Vagina (tissue), 2 donors: ENCODE data around the gene CPVL. TPM values are rescaled to one million over a fixed set of nuclear protein-coding genes. Genes with fewer than 3 reads are reported as not detected.

Experiments used
- DNase-seq, 2 donors: peaks; one replicate each; pipeline ENCODE4 v3.0.0-alpha.2; 2017; ENCODE audit errors: extremely low spot score in 2 of 2
- H3K27ac ChIP-seq: fragments of 200-600 bp; sonication (generic); one replicate; pipeline ENCODE4 v1.5.1; 2019
- H3K27me3 ChIP-seq: fragments of 200-600 bp; sonication (generic); one replicate; pipeline ENCODE4 v1.5.1; 2019
- H3K36me3 ChIP-seq, 2 donors: fragments of 200-600 bp; sonication (generic); one replicate each; pipeline ENCODE4 v1.5.1; 2017 to 2019
- H3K4me1 ChIP-seq: fragments of 200-600 bp; sonication (generic); one replicate; pipeline ENCODE4 v1.5.1; 2019
- H3K4me3 ChIP-seq, 2 donors: fragments of 200-600 bp; sonication (generic); 1 replicate in 1 of 2; 2 replicates in 1 of 2; pipeline ENCODE4 v1.5.1; 2016 to 2019
- H3K9me3 ChIP-seq: fragments of 200-600 bp; sonication (generic); one replicate; pipeline ENCODE4 v1.5.1; 2019
- POLR2A ChIP-seq, 2 donors: fragments of 450-650 bp; IDR thresholded peaks; one replicate each; pipeline ENCODE4 v1.6.1; 2017; ENCODE audit warnings: antibody characterized with exemption in 2 of 2, mild to moderate bottlenecking in 2 of 2, moderate library complexity in 2 of 2
- POLR2AphosphoS5 ChIP-seq, 2 donors: sonication (generic); formaldehyde crosslinking; IDR thresholded peaks; one replicate each; pipeline ENCODE4 v1.9.0; 2017; ENCODE audit warnings: antibody characterized with exemption in 2 of 2, mild to moderate bottlenecking in 2 of 2, low read depth in 1 of 2; ENCODE audit not compliant: insufficient read depth in 1 of 2
- intact Hi-C: fragments of 100-400 bp; cut with DNase I; formaldehyde crosslinking; loops from one replicate; pipeline ENCODE4 v1.15.1; 2023
- total RNA-seq: library from RNA; depleted of rRNA; stranded (reverse); fragments of >200 nt; gene quantifications from one replicate; pipeline ENCODE4 v1.2.3, GENCODE V29; 2016
- TF ChIP-seq, protein P1 (sequence below), 3 experiments: fragments of 450-650 bp in 2 of 3; fragments of 200-600 bp in 1 of 3; sonication (generic) in 1 of 3; IDR thresholded peaks; one replicate each; pipeline ENCODE4 v1.5.1; 2017 to 2019; ENCODE audit warnings: antibody characterized with exemption in 3 of 3, mild to moderate bottlenecking in 2 of 3, moderate library complexity in 2 of 3

CPVL gene
- 9.6 TPM for total RNA-seq

DNA sequence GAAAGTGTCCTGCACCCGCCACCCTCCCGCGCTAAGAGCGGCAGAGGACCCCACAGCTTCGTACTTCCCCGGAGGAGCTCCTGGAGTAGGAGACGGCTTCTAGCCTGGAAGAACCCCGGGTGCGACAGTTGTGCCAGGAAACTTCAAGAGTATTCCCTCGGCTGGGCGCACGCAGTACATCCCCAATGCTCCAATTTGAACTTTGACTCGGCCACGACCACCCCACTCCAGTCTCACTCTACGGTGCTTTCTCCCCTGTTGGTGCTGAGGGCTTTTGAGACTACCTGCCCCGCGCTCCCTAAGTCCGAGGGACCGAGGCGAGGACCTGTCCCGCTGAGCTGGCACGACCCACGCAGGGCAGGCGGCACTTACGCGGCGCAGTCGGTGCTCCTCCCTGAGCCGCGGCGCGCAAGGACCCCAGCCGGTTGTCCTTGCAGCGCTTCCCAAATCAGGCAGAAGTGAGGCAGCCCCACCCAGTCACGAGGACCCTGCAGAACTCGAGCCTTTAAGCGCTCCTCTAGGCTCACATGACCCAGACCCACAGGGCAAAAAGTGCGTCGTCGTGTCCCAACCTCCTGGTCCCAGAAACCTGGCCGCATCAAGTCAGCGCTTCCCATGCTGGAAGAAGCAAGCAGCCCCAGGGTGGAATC, at the start of gene CPVL:
Gene CPVL, minus strand, starts transcription at position 481 of the 650 bp plus-strand sequence. CDS start 25,476 bp downstream, outside the sequence.
- Histone ChIP-seq H3K36me3 (no peaks in the 10 kb centered on the region), H3K9me3 (no peaks in the 10 kb centered on the region), H3K4me3 (peak within 1 kb of the TSS; percentile 52 to 58), H3K27ac (peak within 1 kb of the TSS; percentile 35), H3K27me3 (no peaks in the 10 kb centered on the region), H3K4me1 (peaks cover 31% of the 10 kb centered on the region)
- intact Hi-C loops, result no loop called here
- TF ChIP-seq POLR2A (IDR thresholded peaks at IDR 0.05), result peak in 1 of 2 donors; percentile 34
- TF ChIP-seq POLR2AphosphoS5 (IDR thresholded peaks at IDR 0.05; ENCODE audit: insufficient read depth in 1 of 2, low read depth in 1 of 2), result peak in 1 of 2 donors; percentile 68
- TF ChIP-seq, protein P1, sequence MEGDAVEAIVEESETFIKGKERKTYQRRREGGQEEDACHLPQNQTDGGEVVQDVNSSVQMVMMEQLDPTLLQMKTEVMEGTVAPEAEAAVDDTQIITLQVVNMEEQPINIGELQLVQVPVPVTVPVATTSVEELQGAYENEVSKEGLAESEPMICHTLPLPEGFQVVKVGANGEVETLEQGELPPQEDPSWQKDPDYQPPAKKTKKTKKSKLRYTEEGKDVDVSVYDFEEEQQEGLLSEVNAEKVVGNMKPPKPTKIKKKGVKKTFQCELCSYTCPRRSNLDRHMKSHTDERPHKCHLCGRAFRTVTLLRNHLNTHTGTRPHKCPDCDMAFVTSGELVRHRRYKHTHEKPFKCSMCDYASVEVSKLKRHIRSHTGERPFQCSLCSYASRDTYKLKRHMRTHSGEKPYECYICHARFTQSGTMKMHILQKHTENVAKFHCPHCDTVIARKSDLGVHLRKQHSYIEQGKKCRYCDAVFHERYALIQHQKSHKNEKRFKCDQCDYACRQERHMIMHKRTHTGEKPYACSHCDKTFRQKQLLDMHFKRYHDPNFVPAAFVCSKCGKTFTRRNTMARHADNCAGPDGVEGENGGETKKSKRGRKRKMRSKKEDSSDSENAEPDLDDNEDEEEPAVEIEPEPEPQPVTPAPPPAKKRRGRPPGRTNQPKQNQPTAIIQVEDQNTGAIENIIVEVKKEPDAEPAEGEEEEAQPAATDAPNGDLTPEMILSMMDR (IDR thresholded peaks at IDR 0.05), result no peak
- DNase-seq, result no peak

DNA sequence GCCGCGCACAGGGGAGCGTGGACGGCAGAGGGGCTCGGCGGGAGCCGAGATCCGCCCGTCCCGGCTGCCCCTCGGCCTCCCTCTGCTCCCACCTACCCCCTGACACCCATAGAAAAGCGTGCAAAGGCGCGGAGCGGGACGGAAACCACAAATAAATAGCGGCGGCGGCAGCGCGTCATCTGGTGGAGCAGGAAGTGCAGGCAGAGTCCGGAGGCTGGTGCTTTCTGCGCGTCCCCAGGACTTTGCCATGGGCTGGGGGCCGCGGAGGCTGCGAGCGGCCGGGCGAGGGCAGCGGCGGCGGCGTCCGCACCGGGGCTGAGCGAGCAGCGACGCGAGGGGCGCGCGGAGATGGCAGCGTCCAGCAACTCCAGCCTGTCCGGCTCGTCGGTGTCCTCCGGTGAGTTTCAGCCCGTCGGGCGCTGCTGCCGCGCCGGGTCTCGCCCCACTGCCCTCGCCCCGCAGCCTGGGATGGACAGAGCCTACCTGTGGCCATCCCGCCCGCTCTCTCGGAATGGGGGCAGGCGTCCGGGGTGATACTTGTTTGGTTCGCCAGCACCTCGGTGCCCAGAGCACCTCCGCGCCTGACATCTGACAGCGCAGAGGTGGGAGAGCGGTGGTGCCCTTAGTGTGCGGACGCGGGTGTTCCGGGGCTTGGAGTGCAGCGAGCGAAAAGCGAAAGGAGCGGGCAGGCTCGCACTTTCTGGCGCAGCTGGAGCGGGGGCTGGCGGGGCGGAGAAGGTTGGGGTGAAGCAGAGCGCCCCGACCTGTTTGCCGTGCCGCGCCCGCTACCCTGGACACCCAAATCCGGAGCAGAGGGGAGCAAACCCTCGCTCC, 48.5 kb upstream of the CPVL start, which contains the start of gene CHN2:
Gene CHN2, plus strand, starts transcription at position 182 of the 834 bp plus-strand sequence.
- Histone ChIP-seq H3K36me3 (no peaks in the 10 kb centered on the region), H3K27ac (peak within 1 kb of the TSS; percentile 71), H3K9me3 (no peaks in the 10 kb centered on the region), H3K27me3 (no peaks in the 10 kb centered on the region), H3K4me3 (peak within 1 kb of the TSS; percentile 62 to 68), H3K4me1 (peaks cover 10% of the 10 kb centered on the region)
- intact Hi-C loops, result no loop called here
- peak in 1 of 2 donors; percentile 9 for TF ChIP-seq POLR2AphosphoS5 (IDR thresholded peaks at IDR 0.05; ENCODE audit: insufficient read depth in 1 of 2, low read depth in 1 of 2)
- TF ChIP-seq POLR2A (IDR thresholded peaks at IDR 0.05), result peak in 1 of 2 donors; percentile 4
- TF ChIP-seq, protein P1 (IDR thresholded peaks at IDR 0.05), result no peak
- no peak for DNase-seq

- Histone ChIP-seq H3K4me3 (peak overlapping the region; percentile 62 to 68), H3K27ac (peak overlapping the region; percentile 71), H3K36me3 (no peaks in the 10 kb centered on the region), H3K27me3 (no peaks in the 10 kb centered on the region), H3K4me1 (peaks cover 10% of the 10 kb centered on the region), H3K9me3 (no peaks in the 10 kb centered on the region)
- intact Hi-C loops, result no loop called here
- DNase-seq, result no peak
- TF ChIP-seq, protein P1 (IDR thresholded peaks at IDR 0.05), result no peak
- peak in 1 of 2 donors; percentile 2 for TF ChIP-seq POLR2AphosphoS5 (IDR thresholded peaks at IDR 0.05; ENCODE audit: insufficient read depth in 1 of 2, low read depth in 1 of 2)
Measured at GRCh38 chr7:29194206-29194593, 47.9 kb upstream of the CPVL start.

DNA sequence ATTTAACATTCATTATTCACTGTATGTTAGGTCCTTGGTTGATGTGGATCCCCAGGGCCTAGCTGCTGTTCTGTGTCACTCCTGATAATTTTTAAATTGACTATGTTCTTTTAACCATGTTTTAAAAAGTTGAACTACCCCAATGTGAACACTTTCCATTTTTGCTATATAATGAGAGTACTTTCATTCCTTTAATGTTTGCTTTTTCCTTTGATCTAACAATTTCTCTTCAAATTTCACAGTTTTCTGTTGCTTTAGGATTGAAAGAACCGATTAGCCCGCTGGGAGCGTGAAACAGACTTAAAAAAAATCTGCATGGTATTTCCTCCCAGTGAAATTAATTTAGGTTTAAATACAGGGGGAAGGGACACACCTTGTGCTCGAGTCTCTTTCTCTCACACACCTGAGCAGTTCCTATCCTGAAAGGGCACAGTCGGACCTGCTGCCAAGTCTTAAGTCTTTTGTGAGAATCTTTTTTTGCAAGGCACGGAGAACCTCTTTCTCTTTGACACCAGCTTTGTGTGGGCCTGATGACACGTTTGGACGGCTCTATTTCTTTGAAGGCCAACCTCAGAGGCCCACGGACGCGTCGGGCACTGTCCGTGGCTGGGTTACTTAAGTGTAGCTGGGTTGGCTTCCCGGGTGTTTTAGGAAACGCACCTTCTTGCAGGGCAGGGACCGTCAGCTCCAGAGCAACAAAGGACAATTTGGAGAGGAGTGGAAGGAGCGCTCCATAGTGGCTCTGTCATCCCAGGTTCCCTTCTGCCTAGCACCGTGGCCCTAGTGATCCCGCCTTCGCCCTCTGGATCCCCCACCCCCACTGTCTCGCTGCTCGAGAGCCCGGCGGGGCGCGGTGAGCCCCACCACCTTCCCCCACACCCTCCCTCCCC, 47.2 kb upstream of the CPVL start:
- Histone ChIP-seq H3K4me3 (peak overlapping the region; percentile 62 to 68), H3K27ac (peak overlapping the region; percentile 71), H3K27me3 (no peaks in the 10 kb centered on the region), H3K4me1 (peaks cover 10% of the 10 kb centered on the region), H3K9me3 (no peaks in the 10 kb centered on the region), H3K36me3 (no peaks in the 10 kb centered on the region)
- no peak for DNase-seq
- TF ChIP-seq, protein P1 (IDR thresholded peaks at IDR 0.05), result no peak
- TF ChIP-seq POLR2A (IDR thresholded peaks at IDR 0.05) (no peak), POLR2AphosphoS5 (IDR thresholded peaks at IDR 0.05; ENCODE audit: insufficient read depth in 1 of 2, low read depth in 1 of 2) (no peak)
- intact Hi-C loops, result no loop called here
